Fibroblast of villous mesenchyme (primary cell): Measurements from ENCODE around the gene LIN28B. TPM values are rescaled to one million over a fixed set of nuclear protein-coding genes. Genes with fewer than 3 reads are reported as not detected.

Source experiments
- DNase-seq: peaks from one replicate; pipeline ENCODE4 v3.0.0-alpha.2; 2010; ENCODE audit warnings: low read depth
- H3K4me3 ChIP-seq: 2 replicates; pipeline ENCODE4 v1.5.1; 2011; ENCODE audit warnings: low read depth, mild to moderate bottlenecking, low read length
- total RNA-seq: library from RNA; depleted of rRNA; stranded (reverse); fragments of >200 nt; gene quantifications from 2 replicates; pipeline ENCODE4 v1.2.3, GENCODE V29; 2012
- TF ChIP-seq, protein P1 (sequence below): IDR thresholded peaks from 2 replicates; pipeline ENCODE4 v1.5.1; 2012; ENCODE audit warnings: low read depth, mild to moderate bottlenecking, low read length; ENCODE audit not compliant: insufficient read depth

Gene LIN28B
- total RNA-seq, 1 donor: 5.6 TPM

DNA sequence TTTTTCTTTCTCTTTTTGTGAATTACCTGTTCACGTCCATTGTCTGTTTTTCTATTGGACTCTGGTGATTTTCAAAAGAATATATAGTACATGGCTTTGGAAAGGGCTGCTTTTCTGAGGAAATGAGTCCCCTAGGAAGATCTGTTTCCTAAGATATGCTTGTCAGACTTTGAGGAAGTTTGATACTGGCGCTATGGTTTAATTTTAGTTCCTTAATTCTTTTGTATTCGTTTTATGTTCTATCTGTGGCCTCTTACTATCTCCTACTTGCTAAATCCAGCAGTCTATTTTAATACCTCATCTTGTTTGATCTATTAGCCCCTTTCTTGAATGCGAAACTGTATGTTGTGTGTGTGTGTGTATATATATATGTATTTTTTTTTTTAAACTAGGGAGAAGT is 101.9 kb downstream of the LIN28B start:
- DNase-seq: no peak
- no peak overlapping the region for H3K4me3 ChIP-seq
- TF ChIP-seq, protein P1, sequence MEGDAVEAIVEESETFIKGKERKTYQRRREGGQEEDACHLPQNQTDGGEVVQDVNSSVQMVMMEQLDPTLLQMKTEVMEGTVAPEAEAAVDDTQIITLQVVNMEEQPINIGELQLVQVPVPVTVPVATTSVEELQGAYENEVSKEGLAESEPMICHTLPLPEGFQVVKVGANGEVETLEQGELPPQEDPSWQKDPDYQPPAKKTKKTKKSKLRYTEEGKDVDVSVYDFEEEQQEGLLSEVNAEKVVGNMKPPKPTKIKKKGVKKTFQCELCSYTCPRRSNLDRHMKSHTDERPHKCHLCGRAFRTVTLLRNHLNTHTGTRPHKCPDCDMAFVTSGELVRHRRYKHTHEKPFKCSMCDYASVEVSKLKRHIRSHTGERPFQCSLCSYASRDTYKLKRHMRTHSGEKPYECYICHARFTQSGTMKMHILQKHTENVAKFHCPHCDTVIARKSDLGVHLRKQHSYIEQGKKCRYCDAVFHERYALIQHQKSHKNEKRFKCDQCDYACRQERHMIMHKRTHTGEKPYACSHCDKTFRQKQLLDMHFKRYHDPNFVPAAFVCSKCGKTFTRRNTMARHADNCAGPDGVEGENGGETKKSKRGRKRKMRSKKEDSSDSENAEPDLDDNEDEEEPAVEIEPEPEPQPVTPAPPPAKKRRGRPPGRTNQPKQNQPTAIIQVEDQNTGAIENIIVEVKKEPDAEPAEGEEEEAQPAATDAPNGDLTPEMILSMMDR: no peak

DNA sequence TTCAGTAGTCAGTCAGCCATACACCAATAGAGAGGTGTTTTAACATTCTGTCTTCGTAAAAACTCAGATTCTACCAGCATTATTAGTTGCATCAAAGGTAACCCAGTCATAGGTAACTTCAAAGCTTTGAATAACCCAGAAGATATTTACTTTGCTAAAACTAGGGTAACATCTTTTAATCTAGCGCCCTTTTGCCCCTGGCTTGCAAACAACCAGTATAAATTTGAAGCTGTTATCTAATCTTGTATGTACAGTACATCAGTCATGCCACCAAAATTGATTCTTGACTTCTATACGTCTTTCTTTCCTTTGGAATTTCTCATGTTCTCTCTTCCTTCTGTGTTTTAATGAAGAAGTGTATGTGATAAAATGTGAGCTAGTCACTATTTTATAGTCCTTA is 109.3 kb downstream of the LIN28B start:
- DNase-seq: no peak
- no peak overlapping the region for H3K4me3 ChIP-seq
- TF ChIP-seq, protein P1: no peak

DNA sequence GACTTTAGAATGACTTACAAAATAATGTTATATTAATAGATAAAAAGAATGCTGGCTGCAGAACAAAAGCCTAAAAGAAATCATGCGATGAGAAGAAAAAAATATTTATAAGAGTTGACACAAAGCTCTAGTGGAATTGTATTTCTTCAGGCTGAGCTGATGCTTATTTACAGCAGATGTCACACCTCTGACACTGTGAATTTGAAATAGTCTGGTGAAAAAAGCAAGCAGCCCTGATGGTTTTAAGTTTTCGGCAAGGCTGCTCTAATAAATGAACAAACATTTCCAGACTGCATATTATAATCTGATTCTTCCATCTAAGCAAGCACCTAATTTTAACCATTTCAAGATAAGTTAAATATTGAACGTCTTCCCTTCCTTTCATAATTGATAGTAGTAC is 109.9 kb downstream of the LIN28B start:
- DNase-seq: no peak
- no peak overlapping the region for H3K4me3 ChIP-seq

DNA sequence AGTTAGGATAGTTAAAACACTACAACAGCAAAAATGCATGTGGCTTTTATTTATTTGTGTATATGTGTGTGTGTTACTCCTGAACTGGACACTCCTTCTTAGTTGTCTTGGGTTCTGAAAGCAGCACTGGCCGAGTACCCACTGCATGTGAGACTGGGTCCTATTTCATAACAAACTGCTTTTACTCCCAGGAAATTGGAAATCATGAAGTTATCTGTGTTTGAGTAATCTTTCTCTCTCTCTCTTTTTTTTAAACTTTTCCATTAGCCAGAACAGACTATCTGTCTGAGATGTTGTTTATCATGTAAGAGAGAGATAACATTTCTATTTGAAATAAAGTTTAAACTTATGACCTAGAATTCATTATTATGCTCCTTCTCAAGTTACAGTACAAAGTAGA is 110.4 kb downstream of the LIN28B start:
- H3K4me3 ChIP-seq: no peak overlapping the region
- DNase-seq: peak; percentile 64
- TF ChIP-seq, protein P1: no peak

More for the DNA sequence above, 109.9 kb downstream of the LIN28B start:
- TF ChIP-seq, protein P1: no peak

DNA sequence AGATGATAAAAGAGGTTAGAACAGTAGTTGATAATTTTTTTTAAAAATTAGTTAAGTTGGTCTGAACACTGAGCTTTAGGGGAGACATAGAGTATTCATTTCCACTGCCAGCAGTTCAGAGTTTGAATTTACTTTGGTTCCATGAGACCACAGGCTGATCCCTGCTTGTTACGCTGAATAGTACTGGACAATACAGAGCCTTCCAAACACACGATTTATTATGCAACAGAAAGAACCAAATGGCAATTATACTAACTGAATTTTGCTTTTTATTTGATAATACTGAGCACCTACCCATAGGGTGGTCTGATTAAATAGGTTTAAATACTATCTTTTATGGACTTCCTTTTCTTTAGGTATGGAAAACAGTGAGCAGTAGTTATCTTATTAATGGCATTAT is 111.5 kb downstream of the LIN28B start:
- TF ChIP-seq, protein P1: no peak
- H3K4me3 ChIP-seq: no peak overlapping the region
- no peak for DNase-seq

DNA sequence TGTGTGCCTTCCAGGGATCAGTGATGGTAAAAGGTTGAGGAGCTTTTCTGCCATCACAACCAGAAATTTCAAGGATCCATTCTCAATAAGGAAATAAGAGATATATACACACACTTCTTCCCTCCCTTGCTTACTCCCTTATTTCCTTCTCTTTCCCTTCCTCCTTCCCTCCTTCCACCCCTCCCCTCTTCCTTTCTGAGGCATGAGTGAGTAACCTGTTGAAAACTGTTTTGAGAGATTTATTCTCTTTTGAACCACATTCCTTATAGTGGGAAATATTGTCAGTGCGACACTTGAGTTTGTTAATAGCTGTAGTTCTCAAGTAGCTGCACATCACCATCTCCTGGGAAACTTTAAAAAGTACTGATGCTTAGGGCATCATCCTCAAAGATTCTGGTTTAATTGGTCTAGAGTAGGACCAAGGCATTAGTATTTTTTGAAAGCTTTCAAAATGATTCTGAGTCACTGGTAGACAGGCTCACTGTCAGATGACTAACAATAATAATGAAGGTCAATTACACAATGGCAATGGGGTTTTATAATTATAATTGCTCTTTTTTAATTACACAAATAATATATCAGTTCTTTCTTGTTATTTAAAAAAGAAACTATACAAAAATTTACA is 113.0 kb downstream of the LIN28B start:
- no peak for DNase-seq
- TF ChIP-seq, protein P1: no peak

DNA sequence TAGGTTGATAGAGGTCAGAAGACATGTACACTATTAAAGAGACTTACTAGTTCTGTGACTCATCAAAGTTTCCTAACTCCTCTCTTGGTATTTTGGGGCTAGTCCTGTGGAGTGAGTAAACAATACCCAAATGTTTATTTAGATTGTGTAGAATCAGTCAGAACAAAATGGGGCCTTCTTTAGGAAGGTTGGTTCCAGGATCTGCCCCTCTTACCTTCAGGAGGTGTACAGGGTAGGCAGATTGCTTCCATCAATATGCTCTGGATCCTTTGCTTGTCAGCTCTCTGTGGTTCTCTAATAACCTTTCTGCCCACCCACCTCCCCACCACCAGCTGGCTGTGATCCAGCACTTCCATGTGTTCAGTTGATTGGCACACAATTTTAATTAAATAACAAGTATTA is 115.9 kb downstream of the LIN28B start:
- DNase-seq: peak; percentile 79
- no peak overlapping the region for H3K4me3 ChIP-seq
- TF ChIP-seq, protein P1: no peak

More for the DNA sequence above, 113.0 kb downstream of the LIN28B start:
- no peak overlapping the region for H3K4me3 ChIP-seq
